Keratinocyte (primary cell): ENCODE data around the gene LRRC7.

Experiments used
- EZH2 ChIP-seq: IDR thresholded peaks from one replicate; pipeline ENCODE4 v1.6.1; 2012; ENCODE audit warnings: inconsistent platforms, mild to moderate bottlenecking, low read length, moderate library complexity
- TF ChIP-seq, protein P1 (sequence below), 3 experiments: IDR thresholded peaks in 1 of 3; conservative IDR thresholded peaks in 1 of 3; optimal IDR thresholded peaks in 1 of 3; 2 replicates in 2 of 3; 3 replicates in 1 of 3; pipeline versions ENCODE3 to v1.5.1; 2011; ENCODE audit warnings: low read length in 3 of 3, mild to moderate bottlenecking in 3 of 3, moderate library complexity in 2 of 3, control low read depth in 1 of 3, inconsistent platforms in 1 of 3; ENCODE audit not compliant: insufficient read depth in 2 of 3; ENCODE audit errors: extremely low read depth in 1 of 3

DNA sequence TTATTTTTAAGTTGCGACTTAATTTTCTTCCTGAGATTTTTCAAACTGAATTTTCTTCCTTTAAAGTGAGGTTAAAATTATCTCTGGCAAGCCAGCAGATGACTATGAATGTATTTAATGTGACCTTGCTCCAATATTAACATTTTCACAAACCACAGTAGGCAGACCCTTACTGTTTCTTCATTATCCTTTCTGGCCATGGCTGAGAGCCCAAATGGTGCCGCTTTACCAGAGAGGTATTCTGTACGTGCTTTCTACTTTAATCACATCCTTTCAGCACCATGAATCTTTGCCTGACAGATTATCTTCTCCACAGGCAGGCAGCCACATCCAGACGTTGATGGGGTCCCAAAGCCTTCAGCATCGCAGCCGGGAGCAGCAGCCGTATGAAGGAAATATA is 508.0 kb downstream of the LRRC7 start:
- TF ChIP-seq, protein P1, sequence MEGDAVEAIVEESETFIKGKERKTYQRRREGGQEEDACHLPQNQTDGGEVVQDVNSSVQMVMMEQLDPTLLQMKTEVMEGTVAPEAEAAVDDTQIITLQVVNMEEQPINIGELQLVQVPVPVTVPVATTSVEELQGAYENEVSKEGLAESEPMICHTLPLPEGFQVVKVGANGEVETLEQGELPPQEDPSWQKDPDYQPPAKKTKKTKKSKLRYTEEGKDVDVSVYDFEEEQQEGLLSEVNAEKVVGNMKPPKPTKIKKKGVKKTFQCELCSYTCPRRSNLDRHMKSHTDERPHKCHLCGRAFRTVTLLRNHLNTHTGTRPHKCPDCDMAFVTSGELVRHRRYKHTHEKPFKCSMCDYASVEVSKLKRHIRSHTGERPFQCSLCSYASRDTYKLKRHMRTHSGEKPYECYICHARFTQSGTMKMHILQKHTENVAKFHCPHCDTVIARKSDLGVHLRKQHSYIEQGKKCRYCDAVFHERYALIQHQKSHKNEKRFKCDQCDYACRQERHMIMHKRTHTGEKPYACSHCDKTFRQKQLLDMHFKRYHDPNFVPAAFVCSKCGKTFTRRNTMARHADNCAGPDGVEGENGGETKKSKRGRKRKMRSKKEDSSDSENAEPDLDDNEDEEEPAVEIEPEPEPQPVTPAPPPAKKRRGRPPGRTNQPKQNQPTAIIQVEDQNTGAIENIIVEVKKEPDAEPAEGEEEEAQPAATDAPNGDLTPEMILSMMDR (optimal IDR thresholded peaks at IDR 0.05 in 1 of 3, IDR thresholded peaks at IDR 0.05 in 1 of 3, conservative IDR thresholded peaks at IDR 0.05 in 1 of 3; ENCODE audit: extremely low read depth in 1 of 3, insufficient read depth in 2 of 3, low read length in 3 of 3), result no peak
- no peak for TF ChIP-seq EZH2
